H7 (cell line): ENCODE data around the gene ERC1. TPM values are rescaled to one million over a fixed set of nuclear protein-coding genes. Genes with fewer than 3 reads are reported as not detected.
"Not testable (repeated sequence)": the region's sequence is repeated elsewhere in the genome, so short reads cannot be mapped to it uniquely, and the experiment has no call there.

Source experiments
- DNase-seq: peaks from one replicate; pipeline ENCODE4 v3.0.0; 2012
- H3K27me3 ChIP-seq: 2 replicates; pipeline ENCODE4 v1.6.0; 2011; ENCODE audit warnings: mild to moderate bottlenecking, low read length; ENCODE audit not compliant: control insufficient read depth, insufficient read depth
- H3K36me3 ChIP-seq: replicated peaks from 2 replicates; pipeline ENCODE4 v1.5.1; 2011; ENCODE audit warnings: low read length; ENCODE audit not compliant: control insufficient read depth, insufficient read depth
- H3K4me3 ChIP-seq: 2 replicates; pipeline ENCODE4 v1.5.1; 2011; ENCODE audit warnings: low read depth, mild to moderate bottlenecking, control low read depth, low read length, moderate library complexity; ENCODE audit not compliant: insufficient read depth
- total RNA-seq: library from RNA; depleted of rRNA; stranded (reverse); fragments of >200 nt; shearing (Covaris generic); gene quantifications from 2 replicates; pipeline ENCODE4 v1.2.3, GENCODE V29; 2014

The ERC1 gene
- total RNA-seq, 1 experiment from 2014 or later: 10.3 TPM

DNA sequence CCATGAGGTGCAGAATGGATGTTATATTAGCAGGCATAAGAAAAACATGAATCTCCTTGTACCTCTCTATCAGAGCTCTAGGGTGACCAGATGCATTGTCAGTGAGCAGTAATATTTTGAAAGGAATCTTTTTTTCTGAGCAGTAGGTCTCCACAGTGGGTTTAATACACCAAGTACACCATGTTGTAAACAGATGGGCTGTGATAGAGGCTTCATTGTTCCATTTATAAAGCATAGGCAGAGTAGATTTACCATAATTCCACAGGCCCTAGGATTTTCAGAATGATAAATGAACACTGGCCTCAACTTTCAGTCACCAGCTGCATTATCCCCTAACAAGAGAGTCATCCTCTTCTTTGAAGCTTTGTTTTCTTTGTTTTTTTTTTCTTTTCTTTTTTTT is 185.2 kb downstream of the ERC1 start:
- DNase-seq: no peak
- Histone ChIP-seq H3K27me3 (no peaks in the 10 kb centered on the region), H3K36me3 (peaks cover 1% of the 10 kb centered on the region; the same call in 1 of the 2 replicates), H3K4me3 (no peak overlapping the region)

DNA sequence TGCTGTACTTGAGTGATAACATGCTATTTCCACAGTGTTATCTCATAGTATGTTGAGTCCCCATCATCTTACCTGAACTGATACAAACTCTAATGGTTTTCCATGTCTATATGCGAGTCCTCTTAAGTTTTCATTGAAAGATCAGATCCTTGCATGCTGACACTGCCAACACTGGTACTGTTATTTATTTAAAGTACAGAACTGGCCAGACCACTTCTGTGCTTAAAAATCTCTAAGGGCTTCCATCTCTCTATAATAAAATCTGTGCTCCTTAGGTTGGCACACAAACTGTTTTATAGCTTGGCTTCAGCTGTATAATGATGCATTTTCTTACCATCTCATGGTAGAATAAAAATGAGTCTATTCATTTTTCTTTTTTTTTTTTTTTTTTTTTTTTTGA is 188.1 kb downstream of the ERC1 start:
- no peaks in the 10 kb centered on the region for H3K27me3 ChIP-seq
- DNase-seq: no peak
- no peak overlapping the region for H3K4me3 ChIP-seq
- peaks cover 1% of the 10 kb centered on the region; the same call in 1 of the 2 replicates for H3K36me3 ChIP-seq

GRCh38 chr12:1182069-1182468 is 191.0 kb downstream of the ERC1 start:
- peaks cover 1% of the 10 kb centered on the region; the same call in 1 of the 2 replicates for H3K36me3 ChIP-seq
- H3K4me3 ChIP-seq: no peak overlapping the region
- no peaks in the 10 kb centered on the region for H3K27me3 ChIP-seq
- DNase-seq: no peak

DNA sequence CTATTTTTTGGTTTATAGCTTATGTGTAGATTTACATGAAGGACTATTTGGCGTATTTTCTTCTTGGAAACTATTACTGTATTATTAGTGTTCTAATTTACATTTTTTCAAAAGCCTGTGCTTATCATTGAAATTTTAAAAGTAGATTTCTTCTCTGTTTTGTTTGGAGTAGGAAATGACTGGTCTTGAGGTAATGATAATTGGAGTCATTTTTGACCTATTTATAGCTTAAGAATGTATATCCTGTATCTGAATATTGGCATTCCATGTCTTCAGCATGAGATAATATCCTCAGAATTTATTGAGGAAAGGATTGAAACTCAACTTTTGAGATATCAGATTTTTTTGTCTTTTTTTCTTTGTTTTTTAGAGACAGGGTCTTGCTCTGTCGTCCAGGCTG is 193.4 kb downstream of the ERC1 start:
- DNase-seq: no peak
- peaks cover 1% of the 10 kb centered on the region; the same call in 1 of the 2 replicates for H3K36me3 ChIP-seq
- no peaks in the 10 kb centered on the region for H3K27me3 ChIP-seq
- no peak overlapping the region for H3K4me3 ChIP-seq

DNA sequence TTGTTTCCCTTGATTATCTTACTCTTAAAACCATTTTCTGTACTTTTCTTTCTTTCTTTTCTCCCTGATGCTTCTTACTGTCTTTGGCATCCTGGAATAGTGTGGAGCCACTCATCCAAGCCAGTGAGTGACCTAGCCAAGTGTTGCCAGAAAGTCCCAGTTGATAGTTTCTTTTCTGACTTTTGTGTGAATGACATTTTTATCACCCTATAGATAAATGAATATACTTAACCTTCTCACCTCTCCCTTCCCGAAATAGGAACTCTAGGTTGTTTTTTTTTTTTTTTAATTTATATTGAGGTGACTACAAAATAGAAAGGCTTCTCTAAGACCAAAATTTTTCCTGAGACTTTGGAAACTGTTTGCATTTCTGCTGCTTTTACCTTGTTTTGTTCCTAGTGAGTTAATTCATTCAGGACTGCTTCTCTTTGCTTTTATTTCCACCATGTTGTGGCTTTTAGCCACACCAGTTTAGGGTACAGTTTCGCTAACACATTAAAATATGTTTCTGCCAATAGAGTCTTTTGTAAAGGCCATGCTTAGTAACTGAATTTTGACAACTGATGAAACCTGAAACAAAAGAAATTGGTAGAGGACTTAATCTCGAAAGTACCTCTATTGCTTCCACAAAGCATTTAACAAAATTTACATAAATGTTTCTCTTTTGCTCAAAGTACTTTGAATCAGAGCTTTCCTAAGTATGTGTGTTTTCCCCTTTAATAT is 194.6 kb downstream of the ERC1 start:
- no peaks in the 10 kb centered on the region for H3K36me3 ChIP-seq
- no peak overlapping the region for H3K4me3 ChIP-seq
- DNase-seq: no peak
- H3K27me3 ChIP-seq: no peaks in the 10 kb centered on the region

GRCh38 chr12:1186298-1186697 is 195.3 kb downstream of the ERC1 start:
- Histone ChIP-seq H3K4me3 (no peak overlapping the region), H3K27me3 (no peaks in the 10 kb centered on the region), H3K36me3 (no peaks in the 10 kb centered on the region)
- DNase-seq: no peak

DNA sequence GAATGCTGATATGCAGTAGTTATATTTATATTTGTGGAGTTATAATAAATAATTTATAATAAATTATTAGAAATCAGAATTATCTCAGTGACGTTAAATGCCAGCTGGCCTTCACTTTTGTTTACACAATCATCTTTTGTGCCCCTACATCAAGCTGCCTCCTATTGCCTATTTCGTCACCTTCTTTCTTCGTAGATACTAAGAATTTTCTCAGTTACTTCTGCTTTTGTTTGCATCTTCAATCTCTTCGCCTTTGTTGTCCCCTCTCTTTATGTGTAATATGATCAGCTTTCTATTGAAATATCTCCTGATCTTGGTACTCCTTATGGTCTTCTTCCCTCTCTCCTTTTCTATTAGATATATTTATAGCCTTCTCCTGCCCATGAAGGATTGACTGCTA is 197.0 kb downstream of the ERC1 start:
- Histone ChIP-seq H3K36me3 (no peaks in the 10 kb centered on the region), H3K27me3 (no peaks in the 10 kb centered on the region), H3K4me3 (no peak overlapping the region)
- DNase-seq: no peak

GRCh38 chr12:1189163-1189562 is 198.1 kb downstream of the ERC1 start:
- H3K27me3 ChIP-seq: no peaks in the 10 kb centered on the region
- DNase-seq: no peak
- H3K36me3 ChIP-seq: no peaks in the 10 kb centered on the region
- H3K4me3 ChIP-seq: no peak overlapping the region

DNA sequence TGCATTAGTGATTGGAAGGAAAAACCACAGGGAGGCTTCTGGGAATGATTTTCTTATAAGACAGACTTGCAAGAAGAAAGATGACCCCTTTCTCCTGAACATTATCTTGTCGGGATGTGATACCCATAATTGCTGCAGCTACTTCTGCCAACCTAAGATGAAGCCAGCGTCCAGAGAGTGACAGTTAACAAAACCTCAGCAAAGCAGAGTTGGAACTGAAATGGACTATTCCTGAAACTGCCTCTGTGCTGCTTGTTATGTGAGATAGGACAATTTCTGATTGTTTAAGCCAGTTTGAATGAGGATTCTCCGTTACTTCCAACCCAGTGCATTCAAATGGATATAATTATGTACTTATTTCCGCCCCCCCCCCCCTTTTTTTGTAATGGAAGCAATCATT is 204.5 kb downstream of the ERC1 start:
- Histone ChIP-seq H3K36me3 (peaks cover 2% of the 10 kb centered on the region), H3K4me3 (no peak overlapping the region), H3K27me3 (no peaks in the 10 kb centered on the region)
- no peak for DNase-seq

GRCh38 chr12:1197264-1198018 is 206.4 kb downstream of the ERC1 start:
- Histone ChIP-seq H3K36me3 (peaks cover 2% of the 10 kb centered on the region), H3K4me3 (no peak overlapping the region), H3K27me3 (no peaks in the 10 kb centered on the region)
- DNase-seq: no peak

- H3K36me3 ChIP-seq, H3K4me3 ChIP-seq, H3K27me3 ChIP-seq, DNase-seq: not testable (repeated sequence)
Observed at GRCh38 chr12:1198854-1199253, 207.8 kb downstream of the ERC1 start.

DNA sequence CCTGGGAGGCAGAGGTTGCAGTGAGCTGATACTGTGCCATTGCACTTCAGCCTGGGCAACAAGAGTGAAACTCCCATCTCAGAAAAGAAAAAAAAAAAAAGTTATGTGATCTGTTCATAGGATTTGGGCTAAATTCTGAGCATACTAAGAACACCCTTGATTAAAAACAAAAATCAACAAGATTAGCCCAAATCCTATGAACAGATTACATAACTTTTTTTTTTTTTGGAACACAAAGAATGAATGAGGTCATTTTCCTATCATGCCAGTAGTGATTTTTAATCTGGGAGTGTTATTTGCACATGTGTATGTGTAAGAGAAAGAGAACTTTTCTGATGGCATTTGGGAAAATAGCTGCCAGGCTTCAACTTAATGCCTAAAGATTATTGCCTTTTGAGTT is 208.7 kb downstream of the ERC1 start:
- Histone ChIP-seq H3K27me3 (no peaks in the 10 kb centered on the region), H3K36me3 (peaks cover 2% of the 10 kb centered on the region), H3K4me3 (no peak overlapping the region)
- DNase-seq: no peak

DNA sequence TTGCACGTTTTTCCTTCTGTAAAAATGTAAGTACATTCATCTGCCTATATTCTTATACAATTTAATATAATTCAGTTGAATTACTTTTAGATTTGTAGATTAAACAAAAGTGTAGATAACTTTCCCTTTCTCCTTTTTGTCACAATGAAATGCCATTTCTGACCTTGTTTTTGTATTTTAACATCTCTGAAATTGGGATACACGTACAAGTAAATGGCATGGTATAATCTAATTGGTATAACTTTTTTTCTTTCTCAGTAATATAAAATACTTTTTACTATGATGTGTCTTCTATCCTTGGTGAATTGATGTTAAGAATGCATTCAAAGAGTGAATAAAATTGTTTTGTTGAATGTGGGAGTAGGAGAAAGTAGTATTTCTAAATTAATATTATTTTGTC is 210.0 kb downstream of the ERC1 start:
- H3K4me3 ChIP-seq: no peak overlapping the region
- peaks cover 2% of the 10 kb centered on the region for H3K36me3 ChIP-seq
- no peaks in the 10 kb centered on the region for H3K27me3 ChIP-seq
- no peak for DNase-seq

GRCh38 chr12:1201886-1202285 is 210.9 kb downstream of the ERC1 start:
- no peak for DNase-seq
- Histone ChIP-seq H3K4me3 (no peak overlapping the region), H3K36me3 (peaks cover 1% of the 10 kb centered on the region), H3K27me3 (no peaks in the 10 kb centered on the region)

GRCh38 chr12:1203735-1204019 is 212.7 kb downstream of the ERC1 start:
- Histone ChIP-seq H3K4me3 (no peak overlapping the region), H3K27me3 (no peaks in the 10 kb centered on the region), H3K36me3 (peaks cover under 1% of the 10 kb centered on the region)
- no peak for DNase-seq
